HG03354 (cell line): Measurements from ENCODE around the gene IL12RB1.

Experiments used
- ATAC-seq: cut with Tn5 transposase; IDR thresholded peaks from one replicate; pipeline ENCODE4 v1.9.1; 2021; ENCODE audit warnings: mild to moderate bottlenecking; ENCODE audit not compliant: unreplicated experiment, poor library complexity, severe bottlenecking

IL12RB1 gene

DNA sequence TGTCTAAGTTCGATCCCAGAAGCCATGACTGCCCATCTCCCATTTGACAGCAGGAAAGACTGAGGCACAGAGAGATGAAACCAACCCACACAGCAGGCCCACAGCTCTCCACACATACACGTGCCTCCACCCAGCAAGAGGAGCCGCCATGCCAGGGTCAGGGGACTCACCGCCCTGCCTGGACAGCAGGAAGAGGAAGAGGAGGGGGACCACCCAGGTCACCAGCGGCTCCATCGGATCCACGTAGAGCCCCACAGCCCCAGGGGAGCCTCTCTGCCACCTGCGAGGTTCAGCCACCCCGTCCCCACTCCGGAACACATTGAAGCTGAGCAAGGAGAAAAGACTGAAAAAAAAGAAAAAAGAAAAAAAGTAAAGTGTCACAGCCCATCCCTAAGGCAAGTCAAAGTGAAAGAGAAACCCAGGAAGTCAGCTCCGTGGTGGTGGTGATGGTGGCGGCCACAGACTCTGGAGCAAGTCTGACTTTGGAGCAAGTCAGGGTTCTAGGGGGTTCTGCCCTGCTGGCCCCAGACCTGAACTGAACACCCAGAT lies at the start of gene IL12RB1:
IL12RB1 (minus strand) TSS at position 345 of the 549 bp plus-strand sequence; CDS start at position 234, 111 bp downstream.
- no peak for ATAC-seq

DNA sequence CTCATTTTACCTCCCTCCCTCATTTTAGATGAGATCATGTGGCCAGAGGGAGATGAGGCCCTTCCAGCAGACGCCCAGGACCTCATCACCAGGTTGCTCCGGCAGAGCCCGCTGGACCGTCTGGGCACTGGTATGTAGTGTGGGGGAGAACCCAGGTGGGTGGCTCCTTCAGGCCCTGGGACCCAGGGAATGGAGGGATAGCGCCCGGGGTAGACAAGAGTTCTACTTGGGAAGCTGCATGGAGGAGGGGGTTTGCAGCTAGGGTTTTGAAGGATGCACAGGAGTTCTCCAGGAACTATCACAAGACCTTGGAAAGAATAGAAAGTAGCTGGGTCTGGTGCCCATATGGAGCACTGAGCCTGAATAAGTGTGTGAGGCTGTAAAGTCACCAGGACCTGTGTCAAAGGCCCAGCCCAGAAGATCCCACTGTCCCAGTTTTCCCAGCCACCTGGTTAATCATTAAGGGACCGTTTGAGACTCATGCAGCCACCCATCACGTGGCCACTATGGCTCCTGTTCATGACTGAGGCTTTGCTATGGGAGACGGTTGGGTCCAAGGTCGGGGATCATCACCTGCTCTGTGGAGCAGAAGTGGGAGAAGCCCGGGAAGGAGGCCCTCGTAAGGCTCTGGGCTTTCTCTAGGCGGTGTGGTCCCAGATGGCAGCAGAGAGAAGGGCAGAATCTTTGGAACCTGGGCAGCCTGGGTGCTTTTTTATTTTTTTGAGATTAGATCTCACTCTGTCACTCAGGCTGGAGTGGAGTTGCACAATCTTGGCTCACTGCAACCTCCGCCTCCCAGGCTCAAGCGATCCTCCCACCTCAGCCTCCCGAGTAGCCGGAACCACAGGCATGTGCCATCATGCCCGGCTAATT lies 49.2 kb upstream of the IL12RB1 start:
- no peak for ATAC-seq

DNA sequence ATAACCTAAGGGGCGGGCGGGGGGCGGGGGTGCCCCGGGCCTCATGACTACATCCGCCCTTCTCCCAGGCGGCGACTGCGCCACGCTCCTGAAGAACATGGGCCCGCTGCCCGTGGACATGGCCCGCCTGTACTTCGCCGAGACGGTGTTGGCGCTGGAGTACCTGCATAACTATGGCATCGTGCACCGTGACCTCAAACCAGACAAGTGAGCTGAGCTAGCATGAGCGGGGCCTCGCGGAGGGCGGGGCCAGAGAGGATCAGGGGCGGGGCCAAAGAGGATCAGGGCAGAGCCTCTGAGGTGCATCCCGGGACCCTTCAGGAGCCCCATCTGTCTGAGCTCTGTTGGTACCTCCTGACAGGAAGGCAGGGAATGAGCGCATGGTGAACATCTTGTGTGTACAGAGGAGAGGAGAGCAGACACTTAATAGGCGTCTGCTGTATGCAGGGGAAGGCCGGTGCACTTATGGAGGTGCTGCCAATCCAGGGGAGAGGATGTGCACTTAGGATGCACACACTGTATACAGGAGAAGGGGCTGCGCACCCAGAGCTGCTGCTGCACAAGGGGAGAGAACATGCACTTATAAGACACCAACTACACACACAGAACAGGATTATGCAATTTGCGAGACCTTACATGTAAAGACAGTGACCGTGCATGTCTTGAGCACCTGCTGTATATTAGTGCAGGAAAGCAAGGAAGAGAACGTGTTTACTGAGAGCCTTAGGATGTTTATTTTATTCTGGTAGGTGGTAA lies 45.3 kb upstream of the IL12RB1 start:
- ATAC-seq: no peak

DNA sequence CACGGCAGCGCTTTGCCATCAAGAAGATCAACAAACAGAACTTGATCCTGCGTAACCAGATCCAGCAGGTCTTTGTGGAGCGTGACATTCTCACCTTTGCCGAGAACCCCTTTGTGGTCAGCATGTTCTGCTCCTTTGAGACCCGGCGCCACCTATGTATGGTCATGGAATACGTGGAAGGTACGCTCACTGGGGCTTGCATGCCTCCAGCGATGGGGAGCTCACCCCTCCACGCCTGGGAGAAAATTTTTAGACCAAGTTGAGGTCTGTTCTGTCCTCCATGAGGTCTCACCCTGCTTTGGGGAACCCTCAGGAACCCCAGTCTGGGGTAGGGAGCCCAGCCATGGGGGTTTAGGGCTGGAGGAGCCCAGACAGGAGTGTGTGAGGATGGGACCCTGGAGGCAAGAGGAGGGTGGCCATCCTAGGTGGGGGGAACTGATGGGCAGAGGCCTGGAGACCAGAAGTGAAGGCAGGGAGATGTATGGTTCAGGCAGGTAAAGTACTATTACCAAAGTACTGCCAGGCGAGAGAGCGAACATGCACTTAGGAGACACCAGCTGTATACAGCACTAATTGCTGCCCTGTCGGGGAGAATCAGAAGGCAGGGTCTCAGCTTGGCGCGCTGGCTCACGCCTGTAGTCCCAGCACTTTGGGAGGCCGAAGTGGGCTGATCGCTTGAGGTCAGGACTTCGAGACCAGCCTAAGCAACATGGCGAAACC lies 43.9 kb upstream of the IL12RB1 start:
- no peak for ATAC-seq

DNA sequence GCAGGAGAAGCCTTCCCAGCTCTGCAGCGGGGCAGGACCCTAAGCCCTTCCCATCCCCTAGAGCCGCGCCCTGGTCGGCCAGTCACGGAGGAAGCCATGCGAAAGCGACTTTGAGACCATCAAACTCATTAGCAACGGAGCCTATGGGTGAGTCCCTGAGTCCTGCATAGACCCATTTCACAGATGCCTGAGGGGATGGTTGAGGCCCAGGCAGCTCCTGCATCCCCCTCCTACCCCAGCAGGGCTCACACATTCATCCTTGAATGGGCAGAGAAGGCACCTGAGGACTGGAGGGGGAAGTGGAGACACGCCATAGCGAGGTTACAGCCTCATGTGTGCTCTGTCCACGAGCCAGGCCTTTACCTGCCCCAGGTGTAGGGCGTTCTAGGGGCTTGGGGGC lies 42.1 kb upstream of the IL12RB1 start:
- no peak for ATAC-seq

DNA sequence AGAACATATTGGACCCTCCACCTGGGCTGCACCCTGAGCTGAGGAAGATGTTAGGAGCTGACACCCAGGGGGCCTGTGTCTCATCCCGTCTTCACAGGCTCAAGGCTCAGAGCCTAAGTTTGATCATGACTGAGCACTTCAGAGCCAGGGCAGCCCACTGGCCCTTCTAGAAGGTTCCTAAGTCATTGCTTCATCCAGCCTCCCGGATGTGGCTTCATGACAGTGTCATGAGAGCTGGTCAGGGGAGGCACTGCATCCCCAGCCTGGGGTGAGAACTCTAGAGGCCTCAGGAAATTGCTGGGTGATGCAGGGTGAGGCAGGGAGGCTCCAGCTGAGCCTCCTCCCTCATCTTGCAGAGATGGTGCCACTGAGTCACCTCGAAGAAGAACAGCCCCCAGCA lies 41.3 kb upstream of the IL12RB1 start:
- ATAC-seq: no peak

DNA sequence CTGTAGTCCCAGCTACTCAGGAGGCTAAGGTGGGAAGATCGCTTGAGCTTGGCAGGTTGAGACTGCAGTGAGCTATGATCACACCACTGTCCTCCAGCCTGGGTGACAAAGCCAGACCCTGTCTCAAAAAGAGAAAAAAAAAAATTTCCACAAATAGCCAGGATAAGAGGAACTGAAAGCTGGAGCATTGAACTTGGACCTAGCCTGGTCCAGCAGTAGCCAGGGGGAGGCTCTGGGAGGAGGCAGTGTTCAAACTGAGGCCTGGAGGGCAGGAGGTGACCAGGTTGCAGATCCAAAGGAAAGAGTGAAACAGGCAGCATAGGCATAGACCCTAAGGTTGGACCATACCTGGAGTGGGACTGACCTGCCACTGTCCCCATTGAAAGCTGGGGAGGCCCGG lies 39.4 kb upstream of the IL12RB1 start:
- ATAC-seq: no peak

DNA sequence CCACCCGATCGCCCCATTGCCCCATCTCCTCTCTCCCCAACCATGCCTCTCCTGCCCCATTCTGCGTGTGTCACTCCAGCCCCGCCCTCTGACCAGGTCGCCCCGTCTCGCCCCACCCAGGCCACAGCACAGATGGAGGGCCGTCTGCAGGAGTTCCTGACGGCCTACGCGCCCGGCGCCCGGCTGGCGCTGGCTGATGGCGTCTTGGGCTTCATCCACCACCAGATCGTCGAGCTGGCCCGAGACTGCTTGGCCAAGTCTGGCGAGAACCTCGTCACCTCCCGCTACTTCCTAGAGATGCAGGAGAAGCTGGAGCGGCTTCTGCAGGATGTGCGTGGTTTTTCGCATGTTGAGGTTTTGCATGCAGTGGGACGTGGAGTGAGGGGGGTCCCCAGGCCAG lies 37.1 kb upstream of the IL12RB1 start:
- no peak for ATAC-seq

DNA sequence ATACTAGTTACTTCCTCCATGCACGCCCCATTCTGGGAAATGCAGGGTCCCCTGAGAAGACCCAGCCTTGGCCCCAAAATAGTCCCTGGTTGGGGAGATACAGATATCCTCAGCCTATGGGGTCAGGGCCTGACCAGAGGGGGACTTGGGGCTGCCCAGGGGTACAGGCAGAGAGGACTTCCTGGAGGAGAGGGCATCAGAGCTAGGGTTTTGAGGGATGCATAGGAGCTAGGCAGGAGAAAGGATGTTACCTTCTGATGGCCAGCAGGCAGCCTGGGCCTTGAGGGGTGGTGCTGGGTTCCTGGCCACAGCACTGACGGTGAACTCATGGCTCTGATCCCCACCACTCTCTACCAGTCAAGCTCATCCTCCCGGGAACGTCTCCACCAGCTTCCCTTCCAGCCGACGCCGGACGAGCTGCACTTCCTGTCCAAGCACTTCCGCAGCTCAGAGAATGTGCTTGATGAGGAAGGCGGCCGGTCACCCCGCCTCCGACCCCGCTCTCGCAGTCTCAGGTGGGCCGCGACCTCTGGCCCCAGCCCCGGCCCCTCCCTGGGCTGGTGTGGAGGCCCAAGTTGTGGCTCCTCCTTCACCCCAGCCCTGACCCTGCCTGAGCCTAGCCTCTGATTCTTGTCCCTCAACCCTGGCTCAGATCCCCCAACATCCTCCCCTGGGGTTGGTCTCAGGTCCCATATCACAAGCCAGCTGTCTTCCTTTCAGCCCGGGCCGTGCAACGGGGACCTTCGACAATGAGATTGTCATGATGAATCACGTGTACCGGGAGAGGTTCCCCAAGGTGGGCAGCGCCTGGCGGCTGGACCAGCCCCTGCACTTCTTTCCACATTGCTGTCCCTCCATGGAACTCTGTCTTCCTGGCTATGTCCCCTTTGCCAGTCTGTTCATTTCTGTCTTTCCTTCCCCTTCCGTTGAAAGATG lies 36.4 kb upstream of the IL12RB1 start:
- ATAC-seq: no peak

DNA sequence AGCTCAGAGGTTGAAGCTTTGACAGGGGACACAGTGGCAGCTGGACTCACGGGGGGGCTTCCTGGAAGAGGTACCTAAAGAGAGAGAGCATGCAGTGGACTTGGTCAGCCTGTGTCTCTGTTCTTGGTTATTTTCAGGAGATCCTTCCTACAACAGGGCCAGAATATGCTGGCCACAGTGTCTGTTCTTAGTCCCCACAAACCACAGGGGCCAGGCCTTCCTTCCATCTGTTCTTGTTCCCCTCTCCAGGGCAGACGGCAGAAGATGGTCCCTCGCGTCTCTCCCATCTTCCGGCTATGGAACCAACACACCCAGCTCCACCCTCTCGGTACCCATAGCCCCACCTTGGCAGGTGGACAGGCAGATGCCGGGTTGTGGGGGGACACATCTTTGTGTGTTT lies 35.7 kb upstream of the IL12RB1 start:
- ATAC-seq: no peak

DNA sequence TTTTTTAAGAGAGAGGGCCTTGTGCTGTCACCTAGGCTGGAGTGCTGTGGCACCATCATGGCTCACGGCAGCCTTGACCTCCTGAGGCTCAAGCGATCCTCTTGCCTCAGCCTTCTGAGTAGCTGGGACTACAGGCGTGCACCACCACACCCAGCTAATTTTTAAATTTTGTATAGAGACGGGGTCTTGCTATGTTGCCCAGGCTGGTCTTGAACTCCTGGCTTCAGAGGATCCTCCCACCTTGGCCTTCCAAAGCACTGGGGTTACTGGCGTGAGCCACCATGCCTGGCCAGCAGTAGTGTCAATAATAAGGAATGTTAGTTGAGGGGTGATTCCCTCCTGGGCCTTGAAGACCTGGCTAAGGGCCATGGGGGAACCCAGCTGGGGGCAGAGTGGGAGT lies 34.4 kb upstream of the IL12RB1 start:
- no peak for ATAC-seq

DNA sequence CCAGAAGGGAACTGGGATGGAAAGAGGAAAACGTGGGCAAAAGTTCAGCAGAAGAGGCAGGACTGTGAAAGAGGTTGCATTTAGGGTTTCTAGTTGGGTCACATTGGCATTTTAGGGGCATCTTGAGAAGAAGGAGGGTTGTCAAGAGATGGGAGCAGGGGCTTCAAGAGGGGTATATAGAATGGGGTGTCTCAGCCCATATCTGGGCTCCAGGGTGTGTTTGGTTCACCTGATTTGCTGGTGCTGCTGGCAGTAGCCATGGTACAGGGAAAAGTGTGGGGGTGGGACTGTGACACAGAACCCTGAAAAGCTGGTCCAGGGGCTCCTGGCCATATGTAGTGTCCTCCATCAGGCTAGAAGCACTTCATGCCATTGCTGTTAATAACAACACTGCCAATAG lies 33.4 kb upstream of the IL12RB1 start:
- ATAC-seq: no peak

DNA sequence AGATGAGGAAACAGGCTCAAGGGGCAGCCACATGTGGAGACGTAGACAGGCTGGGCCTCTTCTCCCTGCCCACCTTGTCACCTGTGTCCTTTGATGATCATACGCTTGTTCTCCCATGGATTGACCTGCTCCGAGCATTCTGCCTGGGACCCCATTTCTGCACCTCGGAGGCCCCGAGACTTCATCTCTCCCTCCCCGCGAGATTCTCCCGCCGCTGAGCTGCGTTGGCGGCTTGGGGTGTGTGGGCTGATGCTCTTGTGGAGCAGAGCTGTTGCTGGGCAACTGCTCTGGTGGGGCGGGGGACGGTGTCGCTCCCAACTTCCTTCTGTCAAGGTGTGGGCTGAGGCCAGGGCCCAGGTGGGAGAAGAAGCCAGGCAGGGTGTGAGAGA lies 33.0 kb upstream of the IL12RB1 start:
- ATAC-seq: no peak

DNA sequence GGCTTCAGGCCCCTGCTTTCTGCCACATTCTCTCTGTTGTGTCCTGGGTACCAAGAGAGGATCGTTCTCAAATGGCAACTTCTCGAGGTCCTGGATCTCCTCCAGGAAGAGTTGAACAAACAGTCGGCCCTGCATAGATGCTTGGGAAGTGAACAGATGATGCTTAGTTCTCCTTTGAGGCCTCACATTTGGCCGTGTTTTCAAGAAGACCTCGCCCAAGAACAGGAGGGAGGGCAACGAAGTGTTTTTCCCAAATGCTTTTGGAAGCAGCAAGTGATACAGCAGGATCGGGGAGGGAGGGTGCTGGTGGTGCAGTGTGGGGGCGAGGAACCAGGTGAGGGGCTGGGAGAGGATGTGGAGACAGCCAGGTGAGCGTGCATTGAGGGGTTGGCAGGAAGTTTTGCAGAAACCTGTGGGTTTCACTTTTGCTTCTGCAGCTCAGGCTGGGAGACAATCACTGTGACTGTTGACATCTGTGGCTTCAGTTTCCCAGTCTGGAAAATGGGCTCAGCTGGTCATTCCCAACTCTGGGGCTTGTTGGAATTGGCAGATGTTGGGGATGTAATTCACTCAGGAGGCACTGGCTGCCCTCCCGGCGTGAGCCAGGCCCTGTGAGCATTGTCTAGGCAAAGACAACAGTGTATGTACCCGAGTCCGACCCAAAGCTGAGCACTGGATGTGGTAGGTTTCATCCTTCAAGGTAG lies 32.4 kb upstream of the IL12RB1 start:
- ATAC-seq: no peak

DNA sequence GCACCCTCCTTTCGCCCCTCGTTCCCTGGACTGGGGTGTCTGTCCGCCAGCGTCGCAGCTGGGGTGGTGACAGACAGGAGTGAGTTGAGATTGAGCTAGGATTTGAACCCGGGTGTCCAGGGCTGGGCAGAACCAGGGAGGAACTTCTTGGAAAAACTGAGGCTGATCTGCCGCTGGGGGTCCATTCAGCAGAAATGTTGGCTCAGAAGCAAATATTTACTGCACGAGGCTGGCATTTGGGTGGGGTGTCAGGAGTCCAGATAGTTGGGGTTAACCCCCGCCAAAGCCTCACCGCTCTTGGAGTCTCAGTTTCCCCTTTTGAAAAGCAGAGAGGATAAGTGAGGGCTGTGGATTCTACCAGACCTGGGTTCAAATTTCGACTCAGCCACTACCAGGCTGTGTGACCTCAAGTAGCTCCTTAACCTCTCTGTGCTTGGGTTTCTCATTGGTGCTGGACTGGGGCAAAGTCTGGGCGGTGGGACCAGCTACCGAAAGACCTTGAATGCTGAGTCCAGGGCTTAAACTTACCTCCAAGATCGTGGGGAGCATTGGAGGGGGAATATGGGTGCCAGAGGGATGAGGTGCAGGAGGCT lies 31.8 kb upstream of the IL12RB1 start:
- no peak for ATAC-seq

DNA sequence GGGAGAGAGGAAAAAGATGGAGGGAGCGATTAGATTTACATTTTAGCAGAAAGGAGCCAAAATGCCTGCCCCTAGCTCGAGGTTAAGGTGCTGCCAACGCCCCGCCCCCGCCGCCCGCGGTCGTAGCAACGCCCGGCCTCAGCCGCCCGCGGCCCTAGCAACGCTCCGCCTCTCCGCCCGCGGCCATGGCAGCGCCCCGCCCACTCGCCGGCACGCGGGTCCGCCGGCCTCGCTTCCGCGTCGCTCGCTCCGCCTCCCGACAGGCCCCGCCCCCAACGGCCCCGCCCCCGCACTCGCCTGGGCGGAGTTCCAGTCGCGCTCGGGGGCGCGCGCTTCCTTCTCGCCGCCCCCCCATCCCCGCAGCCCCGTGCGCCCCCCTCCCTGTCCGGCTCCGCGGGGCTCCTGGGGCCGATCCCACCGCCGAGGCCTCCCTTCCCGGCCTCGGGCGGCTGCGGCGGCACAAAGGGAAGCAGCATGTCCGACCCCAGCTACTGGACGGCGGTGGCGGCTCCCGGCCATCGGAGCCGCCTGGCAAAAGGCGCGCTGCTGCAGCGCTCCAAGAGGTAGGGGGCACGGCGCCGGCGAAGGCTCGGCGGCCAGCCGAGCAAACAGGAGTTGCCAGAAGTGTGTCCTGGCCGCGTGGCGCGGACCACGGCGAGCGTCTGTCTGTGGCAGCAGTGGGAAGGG lies 31.1 kb upstream of the IL12RB1 start:
- peak; percentile 86 for ATAC-seq

DNA sequence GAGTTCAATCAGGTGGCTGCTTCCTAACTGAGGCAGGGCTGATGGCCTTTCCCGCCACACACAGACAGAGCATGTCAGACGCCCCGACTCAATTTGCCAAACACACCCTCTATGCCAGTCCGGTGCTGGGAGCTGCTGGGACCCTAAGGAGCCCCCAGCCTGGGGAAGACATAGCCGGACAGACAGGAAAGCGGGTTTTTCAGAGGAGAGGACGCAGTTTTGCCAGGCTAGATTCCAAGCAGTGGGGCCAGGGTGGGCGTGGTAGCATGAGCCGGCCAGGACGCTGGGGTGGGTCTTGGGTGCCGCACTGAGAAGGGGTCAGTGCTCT lies 30.6 kb upstream of the IL12RB1 start:
- no peak for ATAC-seq

DNA sequence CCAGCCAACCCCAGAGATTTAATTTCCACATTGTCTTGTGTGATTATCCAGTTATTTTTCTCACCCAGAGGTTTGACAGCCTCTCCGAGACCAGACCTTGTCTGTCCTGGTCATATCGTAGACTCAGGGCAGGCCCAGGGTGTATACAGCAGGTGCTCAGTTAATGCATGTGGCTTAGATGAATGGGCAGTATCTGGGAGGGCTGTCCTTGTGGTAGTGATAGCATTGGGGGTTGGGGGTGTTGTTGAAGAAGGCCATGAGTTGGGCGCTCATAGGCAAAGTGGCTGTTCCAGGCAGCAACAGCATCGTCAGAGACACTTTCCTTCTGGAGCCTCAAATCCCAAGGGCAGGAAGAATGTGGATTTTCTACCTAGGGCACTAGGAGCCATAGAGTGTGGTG lies 27.7 kb upstream of the IL12RB1 start:
- ATAC-seq: no peak
